Measurements from ENCODE around the gene CBLC.
A peak's percentile ranks its signal among the peaks of the same experiment; 100 is the strongest.
"Not testable (repeated sequence)": the region's sequence is repeated elsewhere in the genome, so short reads cannot be mapped to it uniquely, and the experiment has no call there.

The CBLC gene

DNA sequence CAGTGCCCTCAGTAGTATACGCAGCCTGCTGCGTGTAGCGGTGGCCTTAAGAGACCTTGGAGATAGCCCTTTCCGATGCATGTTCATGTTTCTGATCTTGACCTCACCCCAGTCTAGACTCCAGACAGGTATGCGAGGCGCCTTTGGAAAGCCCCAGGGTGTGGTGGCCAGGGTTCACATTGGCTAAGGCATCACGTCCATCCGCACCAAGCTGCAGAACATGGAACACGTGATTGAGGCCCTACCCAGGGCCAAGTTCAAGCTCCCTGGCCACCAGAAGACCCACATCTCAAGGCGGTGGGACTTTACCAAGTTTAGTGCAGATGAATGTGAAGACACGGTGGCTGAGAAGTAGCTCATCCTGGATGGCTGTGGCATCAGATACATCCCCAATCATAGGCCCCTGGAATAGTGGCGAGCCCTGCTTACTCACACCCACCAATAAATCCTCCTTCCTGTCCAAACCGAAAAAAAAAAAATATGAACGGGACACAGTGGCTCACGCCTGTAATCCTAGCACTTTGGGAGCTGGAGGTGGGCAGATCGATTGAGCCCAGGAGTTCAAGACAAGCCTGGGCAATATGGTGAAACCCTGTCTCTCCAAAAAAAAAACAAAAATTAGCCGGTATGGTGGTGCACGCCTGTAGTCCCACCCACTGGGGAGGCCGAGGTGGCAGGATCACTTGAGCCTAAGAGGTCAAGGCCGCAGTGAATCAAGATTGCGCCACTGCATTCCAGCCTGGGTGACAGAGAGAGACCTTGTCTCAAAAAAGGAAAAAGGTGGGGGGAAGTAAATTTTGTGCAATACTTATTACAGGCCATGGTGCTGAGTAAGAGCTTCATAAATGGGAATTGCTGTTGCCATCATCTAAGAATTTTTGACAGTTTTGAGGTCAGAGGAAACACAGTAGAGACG lies 12.4 kb upstream of the CBLC start:
- no peak for DNase-seq (ENCODE audit: low spot score)

DNA sequence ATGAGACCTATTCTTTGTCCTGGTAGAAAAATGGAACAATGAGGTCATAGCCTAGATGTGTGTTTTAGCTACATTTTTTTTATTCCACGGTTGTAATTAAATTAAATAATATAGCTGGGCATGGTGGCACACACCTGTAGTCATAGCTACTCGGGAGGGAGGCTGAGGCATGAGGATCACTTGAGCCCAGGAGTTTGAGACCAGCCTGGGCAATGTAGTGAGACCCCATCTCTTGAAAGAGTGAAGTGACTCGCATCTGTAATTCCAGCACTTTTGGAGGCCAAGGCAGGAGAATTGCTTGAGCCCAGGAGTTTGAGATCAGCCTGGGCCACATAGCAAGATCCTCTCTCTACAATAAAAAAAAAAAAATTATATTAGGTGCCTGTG lies 11.7 kb upstream of the CBLC start:
- DNase-seq (ENCODE audit: low spot score), result no peak

DNA sequence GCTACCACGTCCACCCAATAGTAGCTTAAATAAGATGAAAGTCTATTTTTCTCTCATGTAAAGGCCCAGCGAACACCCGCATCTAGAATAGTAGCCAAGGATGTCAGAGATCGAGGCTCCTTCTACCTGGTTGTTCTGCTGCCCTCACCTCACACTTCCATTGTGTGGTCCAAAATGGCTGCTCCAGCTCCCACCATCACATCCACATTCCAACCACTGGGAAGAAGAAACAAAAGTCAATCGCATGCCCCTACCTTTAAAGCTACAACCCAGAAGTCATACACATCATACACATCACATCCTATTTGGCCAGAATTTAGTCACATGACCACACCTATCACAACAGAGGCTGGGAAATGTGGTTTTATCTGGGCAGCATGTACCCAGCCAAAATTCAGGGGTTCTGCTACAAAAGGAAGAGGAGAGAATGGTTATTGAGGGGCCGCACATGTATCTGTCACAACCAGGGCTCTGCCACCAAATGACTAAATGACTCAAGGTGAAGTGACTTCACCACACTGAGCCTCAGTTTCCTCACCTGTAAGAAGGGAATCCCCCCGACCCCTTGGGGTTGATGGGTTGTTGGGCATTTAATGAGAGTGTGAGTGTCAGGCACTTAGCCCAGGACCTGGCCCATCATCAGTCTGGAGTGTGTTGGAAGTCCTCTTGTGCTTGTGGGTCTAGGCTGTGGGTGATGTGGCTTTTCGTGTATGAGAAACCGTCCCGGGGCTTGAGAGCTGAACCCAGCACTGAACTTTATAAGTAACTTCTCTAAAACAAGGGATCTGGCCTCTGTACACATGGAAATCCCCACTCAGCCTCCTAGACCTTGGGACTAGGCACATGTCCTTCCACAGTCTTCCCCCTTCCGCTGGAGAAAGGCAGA lies 10.2 kb upstream of the CBLC start:
- no peak for DNase-seq (ENCODE audit: low spot score)

DNA sequence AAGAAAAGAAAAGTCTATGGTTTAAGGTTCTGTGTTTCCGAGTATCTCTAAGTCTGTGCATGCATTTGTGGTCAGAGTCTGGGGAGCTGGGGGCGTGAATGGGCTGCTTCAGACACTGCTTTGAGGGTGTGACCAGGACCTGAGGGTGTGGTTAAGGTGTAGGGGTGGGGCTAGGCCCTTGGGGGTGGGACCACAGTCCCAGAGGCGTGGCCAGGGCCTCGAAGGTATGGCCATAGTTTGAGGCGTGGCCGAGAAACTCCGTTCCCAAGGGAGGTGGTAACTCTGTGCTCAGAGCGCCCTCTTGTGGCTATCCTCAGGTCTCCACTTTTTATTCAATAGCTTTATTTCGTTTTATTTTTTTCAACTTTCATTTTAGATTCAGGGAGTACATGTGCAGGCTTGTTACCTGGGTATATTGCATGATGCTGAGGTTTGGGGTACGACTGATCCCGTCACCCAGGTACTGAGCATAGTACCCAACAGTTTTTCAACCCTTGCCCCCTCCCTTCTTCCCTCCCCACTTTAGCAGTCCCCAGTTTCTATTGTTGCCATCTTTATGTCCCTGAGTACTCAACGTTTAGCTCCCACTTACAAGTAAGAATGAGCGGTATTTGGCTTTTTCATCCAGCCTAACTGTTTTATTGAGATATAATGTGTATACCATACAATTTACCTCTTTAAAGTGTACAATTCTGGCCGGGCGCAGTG lies 7.0 kb upstream of the CBLC start:
- DNase-seq (ENCODE audit: low spot score), result peak; percentile 57

DNA sequence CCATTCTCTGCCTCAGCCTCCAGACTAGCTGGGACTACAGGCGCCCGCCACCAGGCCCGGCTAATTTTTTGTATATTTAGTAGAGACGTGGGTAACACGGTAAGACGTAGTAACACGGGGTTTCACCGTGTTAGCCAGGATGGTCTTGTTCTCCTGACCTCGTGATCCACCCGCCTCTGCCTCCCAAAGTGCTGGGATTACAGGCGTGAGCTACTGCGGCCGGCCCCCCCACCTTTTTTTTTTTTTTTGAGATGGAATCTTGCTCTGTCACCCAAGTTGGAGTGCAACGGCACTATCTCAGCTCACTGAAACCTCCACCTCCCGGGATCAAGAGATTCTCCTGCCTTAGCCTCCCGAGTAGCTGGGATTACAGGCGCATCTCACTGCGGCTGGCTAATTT lies 5.5 kb upstream of the CBLC start:
- not testable (repeated sequence) for DNase-seq (ENCODE audit: low spot score)

DNA sequence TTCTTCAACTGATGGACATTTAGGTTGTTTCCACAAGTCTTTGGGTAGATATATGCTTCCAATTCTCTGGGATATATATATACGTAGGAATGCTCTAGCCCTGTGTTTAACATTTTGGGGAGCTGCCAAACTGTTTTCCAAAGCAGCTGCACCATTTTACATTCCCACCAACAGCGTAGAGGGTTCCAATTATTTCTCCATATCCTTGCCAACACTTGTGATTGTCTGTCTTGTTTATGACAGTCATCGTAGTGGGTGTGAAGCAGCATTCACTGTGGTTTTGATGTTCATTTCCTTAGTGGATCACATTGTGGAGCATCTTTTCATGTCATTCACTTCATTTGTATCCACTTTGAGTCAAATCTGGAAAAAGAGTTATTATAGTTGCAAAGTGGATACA lies 4.7 kb upstream of the CBLC start:
- DNase-seq (ENCODE audit: low spot score), result no peak

DNA sequence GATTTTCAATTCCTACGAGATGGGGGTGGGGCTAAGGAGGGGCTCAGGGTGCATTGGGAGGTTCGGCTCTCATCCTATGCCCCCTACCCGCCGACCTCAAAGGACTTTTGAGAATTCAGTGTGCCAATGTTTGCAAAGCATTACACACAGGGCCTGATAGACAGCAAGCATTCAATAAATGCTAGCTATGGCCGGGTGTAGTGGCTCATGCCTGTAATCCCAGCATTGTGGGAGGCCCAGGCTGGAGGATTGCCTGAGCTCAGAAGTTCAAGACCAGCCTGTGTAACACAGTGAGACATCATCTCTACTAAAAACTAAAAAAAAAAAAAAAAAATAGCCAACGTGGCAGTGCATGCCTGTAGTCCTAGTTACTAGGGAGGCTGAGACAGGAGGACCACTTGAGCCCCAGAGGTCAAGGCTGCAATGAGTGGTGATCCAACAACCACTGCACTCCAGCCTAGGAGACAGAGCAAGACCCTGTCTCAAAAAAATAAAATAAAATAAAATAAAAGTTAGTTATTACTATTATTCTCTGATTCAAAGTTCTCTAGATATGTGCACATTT lies 1.9 kb upstream of the CBLC start:
- DNase-seq (ENCODE audit: low spot score), result no peak

DNA sequence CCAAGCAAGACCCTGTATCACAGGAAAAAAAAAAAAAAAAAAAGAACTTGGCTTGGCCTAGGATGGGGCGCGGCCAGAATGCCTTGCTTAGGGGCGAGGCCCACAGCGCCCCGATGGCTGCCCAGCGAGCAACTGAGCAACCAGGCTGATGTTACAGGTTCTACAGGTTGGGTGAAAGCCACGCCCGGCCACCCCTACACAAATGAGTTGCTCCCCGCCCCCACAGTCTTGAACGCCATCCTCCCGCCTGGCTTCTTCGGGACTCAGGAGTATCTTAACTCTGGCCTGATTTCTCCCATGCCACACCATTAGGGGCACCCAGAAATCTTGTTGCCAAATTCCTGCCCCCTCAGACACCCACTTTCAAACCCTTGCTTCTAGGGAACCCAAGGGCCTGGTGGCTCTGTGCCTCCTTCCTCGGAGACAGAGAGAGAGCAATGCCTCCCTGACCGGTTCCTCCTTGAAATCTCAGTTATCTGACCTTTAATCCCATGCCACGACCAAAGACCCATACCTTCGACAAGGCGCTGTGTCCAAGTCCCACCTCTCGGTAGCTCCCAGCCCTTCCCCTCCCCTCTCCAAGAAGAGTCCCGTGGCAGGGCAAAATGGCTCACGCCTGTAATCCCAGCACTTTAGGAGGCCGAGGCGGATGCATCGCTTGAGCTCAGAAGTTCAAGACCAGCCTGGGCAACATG lies 1.1 kb upstream of the CBLC start:
- no peak for DNase-seq (ENCODE audit: low spot score)

DNA sequence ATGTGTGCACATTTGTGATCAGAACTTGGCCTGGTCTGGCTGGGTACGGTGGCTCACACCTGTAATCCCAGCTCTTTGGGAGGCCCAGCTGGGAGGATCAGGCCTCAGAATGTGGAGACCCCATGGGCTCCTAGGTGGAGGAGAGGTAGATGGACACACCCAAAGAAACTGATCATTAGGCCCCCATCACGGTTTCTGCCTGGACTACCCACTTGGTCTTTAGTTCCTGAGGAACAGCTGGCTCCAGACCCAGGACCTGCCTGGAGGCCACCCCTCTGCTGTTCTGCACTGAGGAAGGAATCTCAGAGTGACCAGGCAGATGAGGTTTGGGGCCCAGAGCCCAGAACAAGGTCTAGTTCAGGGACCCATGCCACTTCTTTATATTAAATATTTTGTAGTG lies 1.5 kb downstream of the CBLC start:
- no peak for DNase-seq (ENCODE audit: low spot score)

DNA sequence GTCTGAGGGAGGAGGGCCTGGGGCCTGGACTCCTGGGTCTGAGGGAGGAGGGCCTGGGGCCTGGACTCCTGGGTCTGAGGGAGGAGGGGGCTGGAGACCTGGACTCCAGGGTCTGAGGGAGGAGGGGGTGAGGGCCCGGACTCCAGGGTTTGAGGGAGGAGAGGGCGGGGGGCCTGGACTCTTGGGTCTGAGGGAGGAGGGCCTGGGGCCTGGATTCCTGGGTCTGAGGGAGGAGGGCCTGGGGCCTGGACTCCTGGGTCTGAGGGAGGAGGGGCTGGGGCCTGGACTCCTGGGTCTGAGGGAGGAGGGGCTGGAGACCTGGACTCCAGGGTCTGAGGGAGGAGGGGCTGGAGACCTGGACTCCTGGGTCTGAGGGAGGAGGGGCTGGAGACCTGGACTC lies 4.0 kb downstream of the CBLC start:
- DNase-seq (ENCODE audit: low spot score), result not testable (repeated sequence)

DNA sequence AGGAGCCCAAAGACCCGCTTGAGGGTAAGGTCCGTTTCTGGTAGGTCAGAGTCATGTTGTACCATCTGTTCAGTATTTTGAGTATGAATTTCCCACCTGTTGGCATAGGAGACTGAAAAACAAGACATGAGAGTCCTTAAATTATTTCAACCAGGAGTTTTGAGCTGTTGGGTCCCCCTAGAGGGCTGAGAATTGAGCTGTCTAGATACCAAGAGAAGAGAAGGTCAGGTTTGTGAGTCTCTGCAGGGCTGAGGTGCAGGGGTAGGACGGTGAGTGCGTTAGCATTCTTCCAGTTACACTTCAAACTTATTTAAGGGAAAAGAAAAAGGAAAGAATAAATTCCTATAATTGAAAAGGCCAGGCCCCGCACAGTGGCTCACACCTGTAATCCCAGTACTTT lies 5.0 kb downstream of the CBLC start:
- no peak for DNase-seq (ENCODE audit: low spot score)

DNA sequence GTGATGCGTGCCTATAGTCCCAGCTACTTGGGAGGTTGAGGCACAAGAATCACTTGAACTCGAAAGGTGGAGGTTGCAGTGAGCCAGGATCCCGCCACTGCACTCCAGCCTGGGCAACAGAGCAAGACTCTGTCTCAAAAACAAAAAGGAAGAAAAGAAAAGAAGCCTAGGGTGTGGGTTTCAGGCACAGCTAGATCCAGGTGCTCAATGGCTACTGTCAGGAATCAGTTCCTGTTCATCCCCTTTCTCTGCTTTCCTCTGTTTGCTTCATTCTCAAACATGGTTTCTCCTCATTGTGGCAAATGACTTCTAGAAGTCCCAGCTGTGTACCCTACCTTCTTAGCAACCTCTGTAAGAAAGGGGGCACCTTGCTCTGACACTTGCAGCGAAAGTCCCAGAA lies 5.9 kb downstream of the CBLC start:
- DNase-seq (ENCODE audit: low spot score), result no peak

DNA sequence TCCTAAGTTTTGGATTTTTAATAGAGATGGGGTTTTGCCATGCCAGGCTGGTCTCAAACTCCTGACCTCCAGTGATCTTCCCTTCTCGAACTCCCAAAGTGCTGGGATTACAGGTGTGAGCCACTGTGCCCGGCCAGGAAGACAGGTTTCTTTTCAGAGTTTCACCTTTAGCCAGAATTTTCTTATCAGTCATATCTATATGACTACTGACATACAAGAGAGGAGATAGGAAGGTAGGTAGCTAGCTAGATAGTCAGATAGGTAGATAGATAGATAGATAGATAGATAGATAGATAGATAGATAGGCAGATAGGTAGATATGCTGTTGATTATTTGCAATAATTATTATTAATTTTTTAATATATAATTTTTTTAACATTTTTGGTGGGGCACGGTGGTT lies 7.6 kb downstream of the CBLC start:
- no peak for DNase-seq (ENCODE audit: low spot score)

DNA sequence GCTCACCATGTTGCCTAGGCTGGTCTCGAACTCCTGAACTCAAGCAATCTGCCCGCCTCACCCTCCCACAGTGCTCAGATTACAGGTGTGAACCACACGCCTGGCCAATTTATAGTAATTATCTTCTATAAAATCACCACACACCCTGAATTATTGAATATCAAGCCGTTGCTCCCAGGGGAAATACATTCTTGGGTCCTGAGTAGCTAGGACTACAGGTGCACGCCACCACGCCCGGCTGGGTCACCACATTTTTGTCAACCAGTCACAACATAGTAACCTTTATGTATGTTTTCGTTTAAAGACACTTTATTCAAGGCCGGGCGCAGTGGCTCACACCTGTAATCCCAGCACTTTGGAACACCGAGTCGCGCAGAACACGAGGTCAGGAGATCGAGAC lies 8.3 kb downstream of the CBLC start:
- no peak for DNase-seq (ENCODE audit: low spot score)

DNA sequence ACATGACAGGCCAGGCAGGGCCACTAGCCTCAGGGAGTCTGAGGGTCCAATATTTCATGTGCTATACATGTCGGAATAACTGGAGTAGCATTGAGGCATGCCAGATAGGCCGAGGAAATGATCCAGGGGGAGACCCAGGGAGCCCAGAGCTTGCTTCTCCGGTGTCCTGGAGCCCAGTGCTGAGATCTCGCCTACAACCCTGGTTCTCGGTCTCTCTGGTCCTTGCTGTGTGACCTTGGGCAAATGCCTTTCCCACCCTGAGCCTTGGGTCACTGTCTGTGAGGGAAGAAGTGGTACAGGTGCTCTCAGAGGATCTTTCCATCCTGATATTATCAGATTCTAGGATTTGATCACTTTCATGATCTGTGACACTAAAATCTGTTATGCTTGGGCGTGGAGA lies 11.3 kb downstream of the CBLC start:
- DNase-seq (ENCODE audit: low spot score), result no peak

DNA sequence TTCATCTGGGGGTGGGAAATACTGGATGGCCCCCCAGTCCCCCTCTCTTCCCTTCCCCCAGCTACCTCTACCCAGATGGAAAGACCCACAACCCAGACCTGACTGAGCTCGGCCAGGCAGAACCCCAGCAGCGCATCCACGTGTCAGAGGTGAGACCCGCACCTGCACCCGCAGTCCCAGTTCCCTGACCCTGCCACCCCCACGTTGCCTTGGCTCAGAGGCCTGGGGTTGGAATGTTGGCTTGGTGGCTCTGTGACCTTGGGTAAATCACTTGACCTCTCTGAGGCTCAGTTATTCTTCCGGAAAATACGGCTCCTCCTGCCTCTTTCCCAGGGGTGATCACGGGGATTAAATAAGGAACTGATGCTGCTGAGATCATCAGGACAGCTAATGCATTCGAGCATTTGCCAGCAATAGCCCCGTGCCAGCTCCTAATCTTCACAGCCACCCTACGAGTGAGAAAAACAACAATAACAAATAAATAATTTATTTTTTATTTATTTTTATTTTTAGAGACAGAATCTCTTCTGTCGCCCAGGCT lies 12.3 kb downstream of the CBLC start:
- DNase-seq (ENCODE audit: low spot score), result no peak

DNA sequence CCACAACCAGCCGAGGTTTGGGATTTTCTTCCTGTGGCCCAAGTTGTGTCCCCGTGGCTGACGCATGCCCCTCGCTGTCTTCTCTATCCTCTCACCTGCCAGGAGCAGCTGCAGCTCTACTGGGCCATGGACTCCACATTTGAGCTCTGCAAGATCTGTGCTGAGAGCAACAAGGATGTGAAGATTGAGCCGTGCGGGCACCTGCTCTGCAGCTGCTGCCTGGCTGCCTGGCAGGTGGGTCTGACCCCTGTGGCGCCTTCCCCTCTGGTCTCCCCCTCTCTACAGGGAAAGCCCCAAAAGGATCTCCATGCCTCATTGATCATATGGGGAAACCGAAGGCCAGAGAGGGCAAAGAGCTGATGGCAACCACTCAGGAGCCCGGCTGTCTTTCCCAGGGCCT lies 14.6 kb downstream of the CBLC start:
- no peak for DNase-seq (ENCODE audit: low spot score)

DNA sequence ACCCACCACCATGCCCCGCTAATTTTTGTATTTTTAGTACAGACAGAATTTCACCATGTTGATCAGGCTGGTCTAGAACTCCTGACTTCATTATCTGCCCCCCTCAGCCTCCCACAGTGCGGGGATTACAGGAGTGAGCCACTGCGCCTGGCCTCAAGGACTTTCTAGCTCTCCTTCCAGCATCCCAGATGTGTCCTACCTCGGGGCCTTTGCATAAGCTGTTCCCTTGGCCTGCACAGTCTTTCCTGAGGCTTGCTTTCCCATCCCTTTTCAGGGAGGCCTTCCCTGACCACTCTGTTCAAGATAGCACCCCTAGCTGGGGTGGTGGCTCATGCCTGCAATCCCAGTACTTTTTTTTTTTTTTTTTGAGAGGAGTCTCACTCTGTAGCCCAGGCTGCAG lies 16.9 kb downstream of the CBLC start:
- no peak for DNase-seq (ENCODE audit: low spot score)

DNA sequence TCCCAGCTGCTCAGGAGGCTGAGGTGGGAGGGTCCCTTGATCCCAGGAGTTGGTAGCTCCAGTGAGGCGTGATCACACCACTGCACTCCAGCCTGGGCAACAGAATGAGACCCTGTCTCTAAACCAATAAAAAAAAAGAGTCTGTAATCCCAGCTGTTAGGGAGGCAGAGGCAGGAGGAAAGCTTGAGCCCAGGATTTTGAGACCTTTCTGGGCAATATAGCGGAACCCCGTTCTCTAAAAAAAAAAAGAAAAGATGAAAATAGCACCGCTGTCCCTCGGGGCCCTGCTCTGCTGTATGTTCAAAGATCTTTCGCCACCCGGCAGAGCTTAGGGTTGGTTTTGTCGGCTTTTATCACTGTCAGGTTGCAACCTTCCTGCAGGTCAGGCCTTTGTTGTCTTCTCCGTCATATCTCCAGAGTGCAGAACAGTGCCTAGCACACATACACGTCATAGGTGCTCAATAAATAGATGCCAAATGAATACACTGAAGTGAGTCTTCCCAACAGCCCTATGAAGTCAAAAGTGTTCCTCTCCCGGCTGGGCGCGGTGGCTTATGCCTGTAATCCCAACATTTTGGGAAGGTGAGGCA lies 17.8 kb downstream of the CBLC start:
- no peak for DNase-seq (ENCODE audit: low spot score)

DNA sequence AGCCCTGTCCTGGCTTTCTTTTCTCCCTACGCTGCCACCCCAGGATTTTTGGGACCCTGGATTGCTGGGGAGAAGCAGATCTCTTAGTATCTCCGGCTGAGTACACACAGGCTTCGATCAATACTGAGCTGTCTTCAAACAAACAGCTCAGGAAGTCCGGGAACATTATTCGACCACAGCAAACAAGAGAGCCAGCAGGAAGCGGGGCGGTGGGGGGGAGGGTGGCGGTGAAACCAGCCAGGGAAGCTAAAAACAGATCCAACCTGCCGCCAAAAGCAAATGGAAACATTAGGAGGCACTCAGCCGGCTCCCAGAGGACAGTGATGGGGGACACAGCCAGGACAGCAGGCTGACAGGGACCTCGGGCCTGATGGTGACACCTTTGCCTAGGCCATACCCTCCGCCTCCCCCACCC lies 19.0 kb downstream of the CBLC start:
- DNase-seq (ENCODE audit: low spot score), result no peak

All from SK-N-DZ (cell line).